Activated T-helper 1 cell treated with anti-CD3 and anti-CD28 coated beads, Interleukin-12 subunit alpha, Interleukin-12 subunit beta, Interleukin-2, Interleukin-4 antibody, amounts not matched to agents 30 ng/mL and 10 ng/mL and 1 ng/mL, durations not matched to agents 14 hours and 24 hours and 36 hours (primary cell): ENCODE results near the gene C3orf20. TPM values are rescaled to one million over a fixed set of nuclear protein-coding genes. Genes with fewer than 3 reads are reported as not detected.
A peak's percentile ranks its signal among the peaks of the same experiment; 100 is the strongest.

Experiments used
- DNase-seq: peaks from one replicate; pipeline ENCODE4 v3.0.0; 2021; ENCODE audit warnings: low spot score
- H3K27ac Mint-ChIP-seq: one replicate; pipeline ENCODE4 v1.8.0; 2021; ENCODE audit warnings: mild to moderate bottlenecking, mixed read lengths
- H3K27me3 Mint-ChIP-seq: one replicate; pipeline ENCODE4 v1.8.0; 2022; ENCODE audit warnings: mild to moderate bottlenecking, moderate library complexity, mixed read lengths; ENCODE audit not compliant: insufficient read depth
- H3K36me3 Mint-ChIP-seq: one replicate; pipeline ENCODE4 v1.8.0; 2021; ENCODE audit warnings: low read depth, mixed read lengths
- H3K4me1 Mint-ChIP-seq: one replicate; pipeline ENCODE4 v1.8.0; 2021; ENCODE audit warnings: low read depth, mixed read lengths
- H3K4me3 Mint-ChIP-seq: one replicate; pipeline ENCODE4 v1.8.0; 2021; ENCODE audit warnings: mild to moderate bottlenecking, moderate library complexity, mixed read lengths
- H3K9me3 Mint-ChIP-seq: one replicate; pipeline ENCODE4 v1.8.0; 2021; ENCODE audit warnings: mixed read lengths
- intact Hi-C: fragments of 100-400 bp; cut with micrococcal nuclease; formaldehyde crosslinking; loops from one replicate; pipeline ENCODE4 v1.15.1; 2024
- total RNA-seq: library from RNA; stranded (reverse); gene quantifications from 2 replicates; pipeline ENCODE4 v1.2.3, GENCODE V29; 2022

C3orf20 gene
- total RNA-seq, 1 donor from 2014 or later: 0.26 TPM

GRCh38 chr3:14688525-14688924 lies 13.6 kb downstream of the C3orf20 start:
- no peak for DNase-seq
- Mint-ChIP-seq H3K4me1 (no peaks in the 10 kb centered on the region), H3K27me3 (peaks cover 2% of the 10 kb centered on the region), H3K4me3 (no peak overlapping the region), H3K27ac (no peak overlapping the region), H3K36me3 (no peaks in the 10 kb centered on the region), H3K9me3 (no peaks in the 10 kb centered on the region)
- intact Hi-C loops: no loop called here

DNA sequence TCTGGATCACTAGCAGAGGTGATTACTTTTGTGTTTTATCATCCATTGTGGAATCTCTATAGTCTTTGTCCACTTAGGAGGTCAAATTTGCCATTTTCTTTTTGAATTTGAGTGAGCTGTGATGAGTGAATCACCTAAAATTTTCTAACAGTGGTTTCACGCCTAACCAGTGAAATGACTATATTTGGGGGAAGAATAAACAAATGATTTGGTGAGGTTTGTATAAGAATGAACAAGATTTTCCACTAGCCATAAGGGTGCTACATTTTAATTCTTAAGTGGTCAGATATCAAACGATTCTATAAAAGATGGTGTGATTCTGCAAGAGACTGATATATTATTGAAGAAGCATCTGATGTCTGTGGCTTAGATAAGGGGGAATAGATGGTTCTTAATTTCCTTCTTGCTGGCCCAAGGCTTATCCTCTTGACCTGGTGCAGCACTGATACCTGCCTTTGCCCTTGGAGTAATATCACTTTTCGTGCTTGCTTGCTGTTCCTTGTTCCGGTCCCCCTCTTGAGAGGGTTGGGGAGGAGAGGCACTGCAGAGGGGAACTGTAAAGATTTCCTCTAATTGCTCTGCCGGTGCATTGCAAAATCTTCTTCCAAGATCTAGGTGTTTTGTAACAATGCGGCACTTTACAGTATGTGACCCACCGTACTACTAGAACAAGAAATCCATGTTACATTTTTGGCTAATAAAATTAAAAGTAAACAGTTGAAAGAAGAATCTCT lies 14.5 kb downstream of the C3orf20 start:
- Mint-ChIP-seq H3K36me3 (no peaks in the 10 kb centered on the region), H3K4me1 (no peaks in the 10 kb centered on the region), H3K27ac (peak overlapping the region; percentile 6), H3K4me3 (no peak overlapping the region), H3K27me3 (peaks cover 2% of the 10 kb centered on the region), H3K9me3 (peaks cover under 1% of the 10 kb centered on the region)
- no peak for DNase-seq
- intact Hi-C loops: no loop called here

DNA sequence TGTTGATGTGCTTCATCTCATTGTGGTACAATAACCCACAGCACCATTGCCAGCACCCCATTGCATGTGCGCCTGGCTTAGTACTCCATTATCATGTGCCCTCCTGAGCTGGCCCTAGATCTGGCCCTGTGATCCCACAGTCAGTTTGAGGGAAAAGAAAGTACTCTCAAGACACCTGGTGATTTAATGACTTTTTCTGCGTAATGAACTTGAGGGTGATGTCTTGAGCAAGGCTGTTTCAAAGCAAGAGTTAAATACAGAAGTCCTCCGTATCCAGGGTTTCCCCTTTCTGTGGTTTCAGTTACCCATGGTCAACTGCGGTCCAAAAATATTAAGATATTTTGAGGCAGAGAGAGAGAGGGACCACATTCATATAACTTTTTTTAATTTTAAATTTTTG lies 16.3 kb downstream of the C3orf20 start:
- DNase-seq: no peak
- no peak overlapping the region for H3K27ac Mint-ChIP-seq
- no peak overlapping the region for H3K4me3 Mint-ChIP-seq
- H3K9me3 Mint-ChIP-seq: peaks cover 4% of the 10 kb centered on the region
- H3K27me3 Mint-ChIP-seq: peaks cover 2% of the 10 kb centered on the region
- no peaks in the 10 kb centered on the region for H3K4me1 Mint-ChIP-seq
- no peaks in the 10 kb centered on the region for H3K36me3 Mint-ChIP-seq
- intact Hi-C loops: no loop called here

DNA sequence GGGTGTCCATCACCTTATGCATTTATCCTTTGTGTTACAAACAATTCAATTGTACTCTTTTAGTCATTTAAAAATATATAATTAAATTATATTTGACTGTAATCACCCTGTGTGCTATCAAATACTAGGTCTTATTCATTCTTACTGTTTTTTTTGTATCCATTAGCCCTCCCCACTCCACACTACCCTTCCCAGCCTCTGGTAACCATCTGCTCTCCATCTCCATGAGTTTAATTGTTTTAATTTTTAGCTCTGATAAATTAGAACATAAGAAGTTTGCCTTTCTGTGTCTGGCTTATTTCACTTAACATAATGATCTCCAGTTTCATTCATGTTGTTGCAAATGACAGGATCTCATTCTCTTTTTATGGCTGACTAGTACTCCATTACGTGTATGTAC lies 16.8 kb downstream of the C3orf20 start:
- no peaks in the 10 kb centered on the region for H3K4me1 Mint-ChIP-seq
- no peaks in the 10 kb centered on the region for H3K36me3 Mint-ChIP-seq
- no peak for DNase-seq
- intact Hi-C loops: no loop called here
- peaks cover 2% of the 10 kb centered on the region for H3K27me3 Mint-ChIP-seq
- no peak overlapping the region for H3K27ac Mint-ChIP-seq
- H3K4me3 Mint-ChIP-seq: no peak overlapping the region
- peaks cover 4% of the 10 kb centered on the region for H3K9me3 Mint-ChIP-seq

DNA sequence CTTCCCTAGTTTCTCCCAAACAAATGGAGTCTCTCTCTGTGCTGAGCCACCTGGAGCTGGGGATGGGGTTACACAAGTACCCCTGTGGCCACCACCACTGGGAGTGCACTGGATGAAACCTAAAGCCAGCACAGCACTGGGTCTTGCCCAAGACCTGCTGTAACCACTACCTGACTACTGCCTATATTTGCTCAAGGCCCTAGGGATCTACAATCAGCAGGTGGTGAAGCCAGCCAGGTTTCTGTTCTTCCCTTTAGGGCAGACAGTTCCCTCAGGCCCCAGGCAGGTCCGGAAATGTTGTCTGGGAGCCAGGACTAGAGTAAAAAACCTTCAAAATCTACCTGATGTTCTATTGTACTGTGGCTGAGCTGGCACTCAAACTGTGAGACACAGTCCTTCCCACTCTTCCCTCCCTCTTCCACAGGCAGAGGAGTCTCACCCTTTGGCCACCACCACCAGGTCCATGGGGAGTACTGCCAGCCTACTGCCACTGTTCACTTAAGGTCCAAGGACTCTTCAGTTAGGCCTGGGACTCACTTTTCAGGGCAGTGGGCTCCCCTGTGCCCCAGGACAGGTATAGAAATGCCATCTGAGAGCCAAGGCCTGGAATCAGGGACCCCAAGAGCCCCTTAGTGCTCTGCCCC lies 23.8 kb downstream of the C3orf20 start:
- Mint-ChIP-seq H3K9me3 (peaks cover 4% of the 10 kb centered on the region), H3K36me3 (peaks cover 5% of the 10 kb centered on the region), H3K4me1 (no peaks in the 10 kb centered on the region), H3K4me3 (no peak overlapping the region), H3K27me3 (no peaks in the 10 kb centered on the region), H3K27ac (no peak overlapping the region)
- DNase-seq: no peak
- intact Hi-C loops: no loop called here

DNA sequence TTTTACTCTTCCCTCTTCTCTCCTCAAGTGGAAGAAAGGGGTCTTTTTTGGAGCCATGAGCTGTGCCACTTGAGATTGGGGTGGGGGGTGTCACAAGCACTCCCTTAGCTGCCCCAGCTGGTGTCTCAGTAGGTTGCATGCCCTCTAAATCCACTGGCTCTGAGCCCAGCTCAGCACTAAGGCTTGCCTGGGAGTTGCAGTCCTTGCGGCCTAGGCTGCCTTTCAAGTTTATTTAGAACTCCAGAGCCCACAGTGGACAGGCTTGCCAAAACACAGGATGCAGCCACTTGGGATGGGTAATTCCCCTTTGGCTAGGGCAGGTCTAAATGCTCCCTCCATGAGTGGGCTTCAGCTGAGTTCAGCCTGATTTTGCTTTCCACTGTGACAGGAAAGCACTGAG lies 24.7 kb downstream of the C3orf20 start:
- H3K4me1 Mint-ChIP-seq: no peaks in the 10 kb centered on the region
- intact Hi-C loops: no loop called here
- no peak for DNase-seq
- no peaks in the 10 kb centered on the region for H3K27me3 Mint-ChIP-seq
- no peak overlapping the region for H3K27ac Mint-ChIP-seq
- H3K4me3 Mint-ChIP-seq: no peak overlapping the region
- peaks cover 5% of the 10 kb centered on the region for H3K36me3 Mint-ChIP-seq
- peaks cover 1% of the 10 kb centered on the region for H3K9me3 Mint-ChIP-seq

DNA sequence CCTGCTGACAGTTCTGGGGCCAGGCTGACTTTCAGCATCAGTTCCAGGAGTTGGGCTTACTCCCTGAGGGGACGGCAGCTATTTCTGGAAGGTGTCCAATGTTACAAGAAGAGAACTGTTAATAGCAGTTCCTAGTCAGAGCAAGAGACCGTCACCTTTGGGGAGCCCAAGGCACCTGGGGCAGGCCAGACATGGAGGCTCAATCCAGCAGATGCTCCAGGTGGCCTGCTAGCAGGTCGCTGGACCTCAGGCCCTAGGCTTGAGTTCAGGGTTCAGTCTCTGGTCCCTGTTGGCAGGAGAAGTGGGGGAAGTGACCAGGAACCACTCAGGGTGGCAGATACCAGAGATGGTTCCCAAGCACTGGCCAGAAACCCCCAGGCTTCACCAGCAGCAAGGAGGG lies 25.9 kb downstream of the C3orf20 start:
- H3K4me3 Mint-ChIP-seq: no peak overlapping the region
- no peak overlapping the region for H3K27ac Mint-ChIP-seq
- no peaks in the 10 kb centered on the region for H3K27me3 Mint-ChIP-seq
- DNase-seq: no peak
- H3K36me3 Mint-ChIP-seq: peaks cover 5% of the 10 kb centered on the region
- intact Hi-C loops: no loop called here
- H3K4me1 Mint-ChIP-seq: no peaks in the 10 kb centered on the region
- H3K9me3 Mint-ChIP-seq: no peaks in the 10 kb centered on the region

DNA sequence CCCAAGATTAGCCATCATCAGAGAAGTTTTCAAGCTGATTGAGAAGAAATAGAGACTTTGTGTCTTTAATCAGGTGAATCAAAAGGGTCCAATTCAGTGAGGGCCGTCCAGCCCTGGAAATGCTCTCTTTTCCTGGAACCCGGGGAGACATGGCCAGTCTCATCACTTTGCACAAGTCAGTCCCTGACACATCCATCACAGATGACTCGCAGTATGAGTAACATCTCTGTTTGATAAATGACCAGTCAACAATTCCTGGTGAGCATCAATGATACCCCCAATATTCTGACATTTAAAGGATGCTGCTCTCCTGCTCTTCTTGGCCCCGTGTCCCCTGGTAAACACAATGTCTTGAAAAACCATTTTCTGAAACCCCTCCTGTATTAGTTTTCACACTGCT lies 26.7 kb downstream of the C3orf20 start:
- Mint-ChIP-seq H3K27me3 (no peaks in the 10 kb centered on the region), H3K27ac (no peak overlapping the region), H3K4me3 (no peak overlapping the region), H3K36me3 (peaks cover 5% of the 10 kb centered on the region), H3K9me3 (no peaks in the 10 kb centered on the region), H3K4me1 (no peaks in the 10 kb centered on the region)
- intact Hi-C loops: no loop called here
- DNase-seq: no peak

DNA sequence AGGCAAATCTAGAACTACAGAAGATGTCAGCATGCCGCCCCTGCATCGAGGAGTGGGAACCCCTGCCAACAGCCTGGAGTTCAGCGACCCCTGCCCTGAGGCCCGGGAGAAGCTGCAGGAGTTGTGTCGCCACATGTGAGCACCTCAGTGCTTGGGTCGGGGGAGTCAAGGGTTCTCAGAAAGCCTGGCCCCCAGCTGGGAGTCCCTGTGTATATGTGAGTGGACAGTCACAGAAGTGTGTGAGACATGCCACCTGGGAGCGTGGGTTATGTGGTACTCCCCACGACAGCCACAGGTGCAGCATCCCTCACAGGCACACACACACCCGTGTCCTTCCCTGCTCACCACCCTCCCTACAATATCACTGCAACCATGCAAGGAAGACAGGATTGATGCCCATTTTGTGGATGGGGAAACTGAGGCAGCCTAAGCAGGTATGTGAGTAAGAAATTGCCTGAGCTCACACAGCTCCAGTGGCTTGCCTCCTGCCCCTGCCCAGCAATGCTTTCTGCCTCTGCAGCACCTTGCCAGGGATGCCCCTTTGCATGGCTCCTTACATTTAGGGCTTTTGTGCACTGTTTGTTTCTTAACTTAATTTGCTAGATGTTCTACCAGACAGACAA lies 28.3 kb downstream of the C3orf20 start:
- H3K27ac Mint-ChIP-seq: no peak overlapping the region
- no peak overlapping the region for H3K4me3 Mint-ChIP-seq
- intact Hi-C loops: no loop called here
- H3K4me1 Mint-ChIP-seq: no peaks in the 10 kb centered on the region
- no peaks in the 10 kb centered on the region for H3K27me3 Mint-ChIP-seq
- no peak for DNase-seq
- H3K36me3 Mint-ChIP-seq: peaks cover 2% of the 10 kb centered on the region
- H3K9me3 Mint-ChIP-seq: no peaks in the 10 kb centered on the region

- DNase-seq: no peak
- H3K27me3 Mint-ChIP-seq: no peaks in the 10 kb centered on the region
- intact Hi-C loops: no loop called here
- no peak overlapping the region for H3K4me3 Mint-ChIP-seq
- H3K9me3 Mint-ChIP-seq: no peaks in the 10 kb centered on the region
- no peaks in the 10 kb centered on the region for H3K4me1 Mint-ChIP-seq
- H3K36me3 Mint-ChIP-seq: peaks cover 1% of the 10 kb centered on the region
- no peak overlapping the region for H3K27ac Mint-ChIP-seq
Measured at GRCh38 chr3:14703791-14704190, 28.9 kb downstream of the C3orf20 start.

DNA sequence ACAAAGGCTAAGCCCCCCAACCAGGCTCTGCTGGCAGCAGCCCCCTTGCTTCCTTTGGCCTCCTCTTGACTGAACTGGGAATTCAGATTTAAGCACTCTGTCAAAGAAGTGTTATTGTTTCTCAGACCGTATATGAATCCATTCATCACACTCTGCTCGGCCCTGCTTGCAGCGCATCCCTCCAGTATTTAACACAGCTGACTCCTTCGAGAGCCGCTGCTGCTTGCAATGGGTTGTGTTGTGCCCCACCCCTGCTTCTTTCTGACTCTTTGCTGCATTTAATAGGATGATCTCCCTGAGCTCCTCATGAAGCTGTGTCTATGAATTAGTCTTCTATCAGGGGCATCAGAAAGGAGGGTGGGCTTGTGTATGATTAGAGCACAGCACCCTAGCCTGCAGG lies 31.2 kb downstream of the C3orf20 start:
- H3K36me3 Mint-ChIP-seq: peaks cover 4% of the 10 kb centered on the region
- DNase-seq: no peak
- intact Hi-C loops: no loop called here
- H3K27me3 Mint-ChIP-seq: no peaks in the 10 kb centered on the region
- H3K4me1 Mint-ChIP-seq: no peaks in the 10 kb centered on the region
- H3K4me3 Mint-ChIP-seq: no peak overlapping the region
- H3K9me3 Mint-ChIP-seq: no peaks in the 10 kb centered on the region
- no peak overlapping the region for H3K27ac Mint-ChIP-seq

GRCh38 chr3:14716591-14716990 lies 41.6 kb downstream of the C3orf20 start:
- no peaks in the 10 kb centered on the region for H3K27me3 Mint-ChIP-seq
- intact Hi-C loops: no loop called here
- H3K36me3 Mint-ChIP-seq: no peaks in the 10 kb centered on the region
- H3K4me3 Mint-ChIP-seq: no peak overlapping the region
- no peaks in the 10 kb centered on the region for H3K9me3 Mint-ChIP-seq
- no peak for DNase-seq
- H3K4me1 Mint-ChIP-seq: no peaks in the 10 kb centered on the region
- H3K27ac Mint-ChIP-seq: no peak overlapping the region

GRCh38 chr3:14717307-14717706 lies 42.4 kb downstream of the C3orf20 start:
- H3K9me3 Mint-ChIP-seq: no peaks in the 10 kb centered on the region
- no peak overlapping the region for H3K27ac Mint-ChIP-seq
- H3K36me3 Mint-ChIP-seq: no peaks in the 10 kb centered on the region
- intact Hi-C loops: no loop called here
- no peaks in the 10 kb centered on the region for H3K4me1 Mint-ChIP-seq
- H3K4me3 Mint-ChIP-seq: no peak overlapping the region
- DNase-seq: no peak
- no peaks in the 10 kb centered on the region for H3K27me3 Mint-ChIP-seq
